HK-2 (cell line): ENCODE results near the gene ARVCF.

Experiments used
- DNase-seq: peaks from one replicate; pipeline ENCODE4 v3.0.0-alpha.2; 2018; ENCODE audit not compliant: unreplicated experiment

Gene ARVCF

GRCh38 chr22:20052309-20053259 lies 36.0 kb upstream of the ARVCF start:
- DNase-seq = no peak

DNA sequence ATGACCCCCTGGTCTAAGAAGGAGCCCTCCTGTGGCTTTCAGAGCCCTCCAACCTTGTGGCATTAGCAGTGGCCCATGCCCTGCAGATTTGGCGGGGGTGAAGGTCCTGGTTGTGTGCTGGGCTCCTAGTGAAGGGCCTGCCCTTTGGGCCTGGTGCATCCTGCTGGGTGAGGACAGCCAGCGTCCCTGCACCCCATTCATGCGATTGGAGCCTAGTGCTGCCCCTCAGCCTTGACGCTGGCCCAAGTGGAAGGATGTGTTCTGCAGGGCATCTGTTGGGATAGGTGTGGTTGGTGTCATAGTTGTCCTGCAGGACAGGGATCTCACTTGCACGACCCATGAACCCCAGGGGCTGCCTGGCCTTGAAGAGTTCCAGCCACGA lies 35.3 kb upstream of the ARVCF start:
- no peak for DNase-seq

DNA sequence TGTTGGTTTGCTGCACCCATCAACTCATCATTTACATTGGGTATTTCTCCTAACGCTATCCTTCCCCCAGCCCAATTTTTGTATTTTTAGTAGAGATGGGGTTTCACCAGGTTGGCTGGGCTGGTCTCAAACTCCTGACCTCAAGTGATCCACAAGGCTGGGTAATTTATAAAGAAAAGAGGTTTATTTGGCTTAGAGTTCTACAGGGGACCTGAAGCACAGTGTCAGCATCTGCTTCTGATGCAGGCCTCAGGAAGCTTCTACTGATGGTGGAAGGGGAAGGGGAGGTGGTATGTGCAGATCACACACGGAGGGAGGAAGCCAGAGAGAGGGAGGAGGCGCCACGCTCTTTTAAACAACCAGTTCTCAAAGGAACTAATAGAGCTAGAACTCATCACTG lies 30.1 kb upstream of the ARVCF start:
- DNase-seq = no peak

- DNase-seq = no peak
Observed at GRCh38 chr22:20044495-20045151, 28.0 kb upstream of the ARVCF start.

GRCh38 chr22:20043997-20044342 lies 27.3 kb upstream of the ARVCF start:
- DNase-seq = no peak

DNA sequence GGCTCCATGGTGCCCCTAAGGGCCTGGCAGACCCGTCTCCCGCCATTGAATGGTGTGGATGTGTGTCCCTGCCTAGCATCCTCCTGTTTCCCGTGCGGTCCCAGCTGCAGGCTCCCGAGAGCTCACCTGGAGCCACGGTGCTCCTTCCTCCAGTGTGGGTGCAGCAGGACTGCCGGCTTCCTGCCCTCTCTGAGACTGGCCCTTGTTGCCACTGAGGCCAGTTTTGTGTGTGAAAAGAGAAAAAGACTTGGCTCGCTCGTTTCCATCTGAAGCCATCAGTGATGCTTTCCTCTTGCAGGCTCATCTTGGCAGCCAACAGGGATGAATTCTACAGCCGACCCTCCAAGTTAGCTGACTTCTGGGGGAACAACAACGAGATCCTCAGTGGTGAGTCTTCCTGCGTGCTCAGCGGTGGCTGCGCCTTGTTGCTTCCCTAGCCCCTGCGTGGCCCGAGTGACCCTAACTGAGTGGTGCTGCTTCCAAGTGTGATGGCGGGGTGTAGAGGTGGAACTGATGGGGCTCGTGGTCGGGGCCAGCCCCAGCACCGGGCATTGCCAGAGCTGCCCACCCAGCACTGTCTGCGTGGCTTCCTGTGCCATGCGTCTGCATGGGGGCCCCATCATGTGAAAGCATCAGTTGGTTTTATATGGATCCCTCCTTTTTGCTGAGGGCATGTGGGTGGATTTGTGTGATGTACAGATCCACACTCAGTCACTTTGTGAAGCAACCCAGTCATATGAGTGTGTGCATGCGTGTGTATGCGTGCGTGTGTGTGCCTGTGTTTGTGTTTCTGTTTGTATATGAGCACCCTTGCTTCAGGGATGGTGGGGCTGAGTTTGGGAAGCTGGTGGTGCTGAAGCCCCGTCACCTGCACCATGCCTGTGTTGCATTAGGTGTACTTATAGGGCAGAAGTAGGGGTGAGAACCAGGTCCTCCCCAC lies 26.7 kb upstream of the ARVCF start:
- no peak for DNase-seq

GRCh38 chr22:20040327-20041200 lies 23.9 kb upstream of the ARVCF start:
- DNase-seq = no peak

DNA sequence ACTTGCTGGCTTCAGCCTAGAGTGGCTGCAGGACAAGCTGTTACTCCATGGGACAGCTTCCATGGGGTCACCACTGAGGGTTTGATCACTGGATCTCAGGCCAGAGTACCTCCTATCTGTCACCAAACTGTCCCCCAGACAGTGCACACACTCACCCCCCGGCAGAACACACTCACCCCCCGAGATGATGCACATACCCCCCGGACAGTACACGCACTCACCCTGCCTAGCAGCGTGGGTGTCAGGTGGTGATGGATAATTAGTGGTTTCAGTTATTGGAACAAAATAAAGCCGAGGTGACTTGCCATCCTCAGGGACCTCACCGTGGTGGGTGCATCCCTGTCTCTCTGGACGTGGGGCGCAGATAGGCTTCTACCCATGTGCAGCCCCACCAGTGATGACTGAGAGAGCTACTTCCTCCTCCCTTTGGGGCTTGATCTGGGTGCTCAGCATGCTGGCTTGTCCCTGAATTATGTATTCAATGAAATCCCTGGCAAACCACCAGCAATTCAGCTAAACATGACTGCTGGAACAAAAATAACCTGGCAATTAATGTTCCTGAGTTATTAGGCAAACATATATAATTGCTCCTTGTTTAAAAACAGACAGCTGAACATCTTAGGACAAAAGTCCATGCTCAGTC lies 23.2 kb upstream of the ARVCF start:
- DNase-seq = no peak

DNA sequence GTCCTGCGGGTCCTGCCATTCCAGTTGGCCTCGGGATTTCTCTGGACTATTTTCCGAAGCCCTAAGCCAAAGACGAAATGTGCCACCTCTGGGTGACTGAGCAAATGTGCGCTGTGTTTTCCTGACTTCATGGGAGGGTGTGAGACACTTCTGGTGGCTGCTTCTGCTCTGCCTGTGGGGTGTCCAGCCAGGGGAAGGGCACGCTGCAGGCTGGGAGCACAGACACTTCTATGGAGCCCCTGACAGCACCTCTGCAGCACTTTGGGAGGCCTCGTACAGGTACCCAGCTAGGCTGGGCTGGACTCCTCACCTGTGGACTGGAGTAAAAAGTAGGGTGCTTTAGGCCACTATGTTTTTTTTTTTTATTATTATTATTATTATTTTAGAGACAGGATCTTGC lies 22.0 kb upstream of the ARVCF start:
- no peak for DNase-seq

- no peak for DNase-seq
Observed at GRCh38 chr22:20037419-20037818, 20.8 kb upstream of the ARVCF start.

GRCh38 chr22:20036535-20037392 lies 20.1 kb upstream of the ARVCF start:
- no peak for DNase-seq

DNA sequence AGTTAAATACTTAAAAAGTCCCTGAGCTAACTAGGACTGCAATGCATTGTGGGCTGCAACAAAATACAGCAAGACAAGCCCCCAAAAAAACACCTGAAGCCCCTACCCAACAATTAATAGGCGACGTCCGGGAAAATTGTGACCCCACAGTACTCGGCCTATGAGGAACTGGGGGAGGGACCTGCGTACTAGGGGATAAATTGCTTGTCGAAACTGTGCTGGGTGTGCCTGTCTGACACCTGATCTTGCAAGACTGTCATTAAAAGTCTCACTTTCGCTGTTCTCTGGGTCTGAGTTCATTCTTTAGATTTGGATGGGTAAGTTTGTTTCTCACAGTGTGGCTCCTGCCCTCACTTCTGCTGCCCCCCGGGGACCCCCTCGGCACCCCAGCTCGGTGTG lies 19.5 kb upstream of the ARVCF start:
- no peak for DNase-seq

GRCh38 chr22:20035375-20036083 lies 18.9 kb upstream of the ARVCF start:
- no peak for DNase-seq

DNA sequence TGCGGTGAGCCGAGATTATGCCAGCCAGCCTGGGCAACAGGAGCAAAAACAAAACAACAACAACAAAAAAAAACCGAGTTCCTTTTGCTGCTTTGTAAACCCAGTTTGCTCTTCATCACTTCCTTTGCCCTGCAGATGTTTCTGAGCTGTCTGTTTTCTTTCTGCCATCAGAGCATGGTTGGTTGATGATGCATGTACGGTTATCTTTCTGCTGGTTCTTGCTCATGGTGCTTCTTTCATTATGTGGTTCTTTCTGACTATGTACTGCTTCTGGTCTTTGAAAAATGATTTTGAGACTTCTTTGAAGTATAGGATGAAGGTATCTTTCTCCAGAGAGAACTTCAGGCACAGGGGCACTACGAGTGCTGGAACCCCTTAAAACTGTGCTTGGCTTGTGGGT lies 17.5 kb upstream of the ARVCF start:
- no peak for DNase-seq

- DNase-seq = no peak
Observed at GRCh38 chr22:20033045-20033706, 16.6 kb upstream of the ARVCF start.

- DNase-seq = no peak
Observed at GRCh38 chr22:20032407-20032991, 15.9 kb upstream of the ARVCF start.

DNA sequence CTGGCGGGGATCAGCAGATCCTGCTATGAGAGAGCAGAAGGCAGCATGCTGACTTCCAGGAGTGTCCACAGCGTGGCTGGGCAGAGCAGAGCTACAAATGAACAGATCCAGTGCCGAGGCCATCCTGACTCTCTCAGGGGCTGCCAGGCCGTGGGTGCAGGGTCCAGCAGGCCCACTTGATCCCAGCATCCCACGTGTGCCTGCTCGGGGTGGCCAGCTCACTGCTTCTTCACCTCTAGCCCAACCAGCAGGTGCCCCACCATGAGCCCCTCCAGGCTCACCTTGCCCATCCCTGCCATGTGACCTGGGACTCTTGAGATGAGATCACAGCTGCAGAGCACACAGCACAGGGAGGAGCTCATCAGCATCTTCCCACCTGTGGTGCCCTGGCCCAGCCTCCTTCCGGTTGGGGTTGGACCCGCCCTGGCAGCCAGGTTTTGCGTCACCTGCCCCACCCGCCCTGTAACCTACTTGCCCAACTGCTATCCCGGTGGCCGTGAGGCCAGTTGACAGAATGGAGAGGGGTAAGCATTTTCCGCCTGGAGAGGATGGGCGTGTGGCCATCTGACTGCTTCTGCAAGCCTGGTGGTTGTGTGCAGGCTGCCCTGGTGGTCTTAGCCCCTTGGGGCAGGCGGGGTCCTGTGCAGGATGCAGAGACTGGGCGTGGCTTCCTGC lies 15.2 kb upstream of the ARVCF start:
- DNase-seq = no peak
